Lower lobe of right lung (tissue), 2 donors: ENCODE results near the gene EIF2AK2. TPM values are rescaled to one million over a fixed set of nuclear protein-coding genes. Genes with fewer than 3 reads are reported as not detected.

Experiments used
- ATAC-seq, 2 donors: fragments of 200-7000 bp; cut with Tn5 transposase; one replicate each; pipeline ENCODE4 v1.9.1; 2020 to 2022; ENCODE audit warnings: mild to moderate bottlenecking in 2 of 2, moderate library complexity in 2 of 2
- DNase-seq: peaks from one replicate; pipeline ENCODE4 v3.0.0-alpha.2; 2020
- H3K27ac ChIP-seq: fragments of 200-600 bp; one replicate; pipeline ENCODE4 v1.8.0; 2022
- H3K27me3 ChIP-seq: fragments of 200-600 bp; one replicate; pipeline ENCODE4 v1.8.0; 2022; ENCODE audit warnings: low read depth
- H3K36me3 ChIP-seq: fragments of 200-600 bp; one replicate; pipeline ENCODE4 v1.8.0; 2022; ENCODE audit warnings: mild to moderate bottlenecking
- H3K4me1 ChIP-seq: fragments of 200-600 bp; one replicate; pipeline ENCODE4 v1.8.0; 2022
- H3K4me3 ChIP-seq: fragments of 200-600 bp; one replicate; pipeline ENCODE4 v1.8.0; 2022; ENCODE audit warnings: mild to moderate bottlenecking
- H3K9me3 ChIP-seq: fragments of 200-600 bp; one replicate; pipeline ENCODE4 v1.8.0; 2022
- CTCF ChIP-seq: fragments of 200-600 bp; IDR thresholded peaks from one replicate; pipeline ENCODE4 v1.8.0; 2022; ENCODE audit warnings: antibody characterized with exemption, mild to moderate bottlenecking
- intact Hi-C: fragments of 100-400 bp; cut with DNase I; formaldehyde crosslinking; loops from one replicate; pipeline ENCODE4 v1.11.0; 2022
- total RNA-seq: library from RNA; stranded (reverse); fragmentation: NEBNext Ultra II Directional; extraction: Animal tissue kit (Norgen Biotek cat#: 25700); gene quantifications from one replicate; pipeline ENCODE4 v1.2.1, GENCODE V29; 2021
- donor health status: DM: no; HTN: yes; CAD: no; lungs with severe emphysema.

Gene EIF2AK2
- total RNA-seq, 1 donor from 2014 or later: 69.2 TPM

GRCh38 chr2:37059841-37060240, 96.9 kb downstream of the EIF2AK2 start:
- ATAC-seq: no peak
- no peaks in the 10 kb centered on the region for H3K9me3 ChIP-seq
- peaks cover 96% of the 10 kb centered on the region for H3K36me3 ChIP-seq
- no peak overlapping the region for H3K4me3 ChIP-seq
- no peaks in the 10 kb centered on the region for H3K27me3 ChIP-seq
- no peak for DNase-seq
- intact Hi-C loops: no loop called here
- TF ChIP-seq CTCF: no peak
- no peaks in the 10 kb centered on the region for H3K4me1 ChIP-seq
- H3K27ac ChIP-seq: no peak overlapping the region

- intact Hi-C loops: no loop called here
- Histone ChIP-seq H3K36me3 (peaks cover 100% of the 10 kb centered on the region), H3K9me3 (no peaks in the 10 kb centered on the region), H3K4me3 (no peak overlapping the region), H3K4me1 (no peaks in the 10 kb centered on the region), H3K27ac (no peak overlapping the region), H3K27me3 (no peaks in the 10 kb centered on the region)
- no peak for DNase-seq
- no peak for ATAC-seq
- TF ChIP-seq CTCF: no peak
Observed at GRCh38 chr2:37052600-37053332, 104.0 kb downstream of the EIF2AK2 start.

Other genes with a start within 250 kb of the EIF2AK2 start
- 31.1 TPM for gene STRN, start 190.4 kb downstream of the EIF2AK2 start, total RNA-seq
- gene HEATR5B, start 72.6 kb downstream of the EIF2AK2 start, total RNA-seq: 33.9 TPM
- gene GPATCH11, start 72.5 kb downstream of the EIF2AK2 start, total RNA-seq: 10.8 TPM
- gene SULT6B1, start 31.7 kb upstream of the EIF2AK2 start, total RNA-seq: not detected
- gene CEBPZOS, start 39.5 kb upstream of the EIF2AK2 start, total RNA-seq: 38.5 TPM
- gene CEBPZ, start 74.6 kb upstream of the EIF2AK2 start, total RNA-seq: 45.3 TPM
- gene NDUFAF7, start 74.7 kb upstream of the EIF2AK2 start, total RNA-seq: 18.3 TPM
- gene PRKD3, start 167.9 kb upstream of the EIF2AK2 start, total RNA-seq: 39.3 TPM
- 8.6 TPM for gene QPCT, start 187.7 kb upstream of the EIF2AK2 start, total RNA-seq